GM19025 (cell line): ENCODE measurements around the gene PLXNB3.
"Not testable (repeated sequence)": the region's sequence is repeated elsewhere in the genome, so short reads cannot be mapped to it uniquely, and the experiment has no call there.

Experiments
- ATAC-seq: cut with Tn5 transposase; IDR thresholded peaks from one replicate; pipeline ENCODE4 v1.9.1; 2021; ENCODE audit warnings: mild to moderate bottlenecking, low read depth, moderate library complexity; ENCODE audit not compliant: unreplicated experiment

Gene PLXNB3

GRCh38 chrX:153806999-153807575 lies 43.0 kb downstream of the PLXNB3 start:
- ATAC-seq = no peak

GRCh38 chrX:153807976-153808375 lies 43.9 kb downstream of the PLXNB3 start:
- no peak for ATAC-seq

- ATAC-seq = no peak
These were observed 48.2 kb downstream of the PLXNB3 start for GRCh38 chrX:153812220-153812619.

GRCh38 chrX:153813161-153813560 lies 49.1 kb downstream of the PLXNB3 start:
- ATAC-seq = no peak

- no peak for ATAC-seq
These were observed 50.7 kb downstream of the PLXNB3 start for GRCh38 chrX:153814591-153815315.

- no peak for ATAC-seq
These were observed 53.0 kb downstream of the PLXNB3 start for GRCh38 chrX:153816831-153817690.

- ATAC-seq = not testable (repeated sequence)
These were observed 54.0 kb downstream of the PLXNB3 start for GRCh38 chrX:153818064-153818463.

GRCh38 chrX:153818571-153819383 lies 54.7 kb downstream of the PLXNB3 start:
- ATAC-seq = no peak

- ATAC-seq = no peak
These were observed 55.5 kb downstream of the PLXNB3 start for GRCh38 chrX:153819384-153820040.

- no peak for ATAC-seq
These were observed 56.6 kb downstream of the PLXNB3 start for GRCh38 chrX:153820601-153821000.

GRCh38 chrX:153821066-153821465 lies 57.0 kb downstream of the PLXNB3 start:
- no peak for ATAC-seq

GRCh38 chrX:153824348-153824747 lies 60.3 kb downstream of the PLXNB3 start:
- no peak for ATAC-seq

GRCh38 chrX:153825042-153825441 lies 61.0 kb downstream of the PLXNB3 start:
- ATAC-seq = no peak
